Measurements from ENCODE around the gene RAB3C.

Gene RAB3C

GRCh38 chr5:58606064-58606463 lies 23.2 kb downstream of the RAB3C start:
- no peak for DNase-seq

- DNase-seq, result no peak
Measured at GRCh38 chr5:58615972-58616371, 33.1 kb downstream of the RAB3C start.

- DNase-seq, result no peak
Measured at GRCh38 chr5:58617241-58617640, 34.4 kb downstream of the RAB3C start.

- DNase-seq, result no peak
Measured at GRCh38 chr5:58620336-58620735, 37.5 kb downstream of the RAB3C start.

- no peak for DNase-seq
Measured at GRCh38 chr5:58622936-58623871, 40.3 kb downstream of the RAB3C start.

- DNase-seq, result no peak
Measured at GRCh38 chr5:58628626-58629025, 45.8 kb downstream of the RAB3C start.

GRCh38 chr5:58629271-58630159 lies 46.6 kb downstream of the RAB3C start:
- DNase-seq, result no peak

GRCh38 chr5:58631895-58632294 lies 49.0 kb downstream of the RAB3C start:
- no peak for DNase-seq

- DNase-seq, result no peak
Measured at GRCh38 chr5:58635416-58635815, 52.5 kb downstream of the RAB3C start.

- no peak for DNase-seq
Measured at GRCh38 chr5:58640011-58640410, 57.1 kb downstream of the RAB3C start.

GRCh38 chr5:58641533-58641932 lies 58.7 kb downstream of the RAB3C start:
- no peak for DNase-seq

GRCh38 chr5:58648846-58649245 lies 66.0 kb downstream of the RAB3C start:
- no peak for DNase-seq

GRCh38 chr5:58649716-58650115 lies 66.8 kb downstream of the RAB3C start:
- DNase-seq, result no peak

GRCh38 chr5:58653521-58653920 lies 70.6 kb downstream of the RAB3C start:
- DNase-seq, result no peak

GRCh38 chr5:58666141-58666540 lies 83.3 kb downstream of the RAB3C start:
- no peak for DNase-seq

- DNase-seq, result no peak
Measured at GRCh38 chr5:58666598-58667581, 84.0 kb downstream of the RAB3C start.

GRCh38 chr5:58670582-58670981 lies 87.7 kb downstream of the RAB3C start:
- DNase-seq, result no peak

- no peak for DNase-seq
Measured at GRCh38 chr5:58671155-58671554, 88.3 kb downstream of the RAB3C start.

GRCh38 chr5:58672521-58672920 lies 89.6 kb downstream of the RAB3C start:
- no peak for DNase-seq

GRCh38 chr5:58674070-58674469 lies 91.2 kb downstream of the RAB3C start:
- no peak for DNase-seq

- DNase-seq, result no peak
Measured at GRCh38 chr5:58674711-58675110, 91.8 kb downstream of the RAB3C start.

- no peak for DNase-seq
Measured at GRCh38 chr5:58675341-58675740, 92.5 kb downstream of the RAB3C start.

- DNase-seq, result no peak
Measured at GRCh38 chr5:58677650-58678049, 94.8 kb downstream of the RAB3C start.

Measured in CD4-positive, alpha-beta T cell treated with Interleukin-4 for 1 hour (primary cell).